NOMO-1 treated with DMSO at 0.1 percent for 48 hours (cell line): ENCODE data around the gene RBP7.
"Not testable (repeated sequence)": the region's sequence is repeated elsewhere in the genome, so short reads cannot be mapped to it uniquely, and the experiment has no call there.

Source experiments
- DNase-seq: peaks from one replicate; lab custom pipeline; 2025; ENCODE audit not compliant: unreplicated experiment; lab: John Stamatoyannopoulos, UW

The RBP7 gene

GRCh38 chr1:9996624-9997582 is at the start of gene RBP7:
TSS of gene RBP7 (plus strand) at chr1:9997228. CDS start at chr1:9997259, 31 bp downstream.
- DNase-seq: peak; percentile 14

GRCh38 chr1:9957726-9958125 is 39.3 kb upstream of the RBP7 start:
- no peak for DNase-seq

GRCh38 chr1:9960011-9960410 is 37.0 kb upstream of the RBP7 start:
- DNase-seq: no peak

- no peak for DNase-seq
Observed at GRCh38 chr1:9960706-9961562, 36.1 kb upstream of the RBP7 start.

- DNase-seq: no peak
Observed at GRCh38 chr1:9984253-9984652, 12.8 kb upstream of the RBP7 start.

GRCh38 chr1:9985001-9985400 is 12.0 kb upstream of the RBP7 start:
- no peak for DNase-seq

- no peak for DNase-seq
Observed at GRCh38 chr1:9989773-9990172, 7.3 kb upstream of the RBP7 start.

- peak; percentile 38 for DNase-seq
Observed at GRCh38 chr1:9990944-9991343, 6.1 kb upstream of the RBP7 start.

- no peak for DNase-seq
Observed at GRCh38 chr1:9992910-9993309, 4.1 kb upstream of the RBP7 start.

- DNase-seq: no peak
Observed at GRCh38 chr1:9993561-9994075, 3.4 kb upstream of the RBP7 start.

- no peak for DNase-seq
Observed at GRCh38 chr1:10001016-10001665, 4.1 kb downstream of the RBP7 start.

GRCh38 chr1:10005248-10005647 is 8.2 kb downstream of the RBP7 start:
- not testable (repeated sequence) for DNase-seq

- no peak for DNase-seq
Observed at GRCh38 chr1:10007169-10007568, 10.1 kb downstream of the RBP7 start.

GRCh38 chr1:10014016-10014415 is 17.0 kb downstream of the RBP7 start:
- no peak for DNase-seq

GRCh38 chr1:10019561-10019960 is 22.5 kb downstream of the RBP7 start:
- DNase-seq: no peak

GRCh38 chr1:10020086-10020485 is 23.1 kb downstream of the RBP7 start:
- no peak for DNase-seq

- not testable (repeated sequence) for DNase-seq
Observed at GRCh38 chr1:10020678-10021077, 23.6 kb downstream of the RBP7 start.

GRCh38 chr1:10021992-10022391 is 25.0 kb downstream of the RBP7 start:
- DNase-seq: not testable (repeated sequence)

- DNase-seq: no peak
Observed at GRCh38 chr1:10022656-10023055, 25.6 kb downstream of the RBP7 start.

- no peak for DNase-seq
Observed at GRCh38 chr1:10025354-10025753, 28.3 kb downstream of the RBP7 start.

GRCh38 chr1:10027027-10027426 is 30.0 kb downstream of the RBP7 start:
- DNase-seq: peak; percentile 20
